BJ (cell line): ENCODE results near the gene CFAP161. TPM values are rescaled to one million over a fixed set of nuclear protein-coding genes. Genes with fewer than 3 reads are reported as not detected.

Experiments
- CTCF ChIA-PET: fragments of 350-600 bp; formaldehyde crosslinking; extraction: SDS; loops from one replicate; lab custom pipeline; 2021; ENCODE audit warnings: antibody characterized with exemption, inconsistent platforms; lab: Yijun Ruan, JAX
- POLR2A ChIA-PET: fragments of 300-600 bp; sonication (Branson Sonifier 250); formaldehyde crosslinking; extraction: SDS; loops from one replicate; lab custom pipeline; 2021; ENCODE audit warnings: antibody characterized with exemption; lab: Charles Lee
- DNase-seq: peaks from one replicate; pipeline ENCODE4 v3.0.0-alpha.2; 2011; ENCODE audit warnings: low read depth
- H3K27me3 ChIP-seq: 2 replicates; pipeline ENCODE4 v1.6.0; 2011; ENCODE audit warnings: low read length; ENCODE audit not compliant: control insufficient read depth, insufficient read depth
- H3K36me3 ChIP-seq: 2 replicates; pipeline ENCODE4 v1.5.1; 2011; ENCODE audit warnings: low read length; ENCODE audit not compliant: control insufficient read depth, insufficient read depth
- H3K4me3 ChIP-seq: 2 replicates; pipeline ENCODE4 v1.5.1; 2011; ENCODE audit warnings: low read depth, mild to moderate bottlenecking, control low read depth, low read length
- CTCF ChIP-seq: IDR thresholded peaks from 2 replicates; pipeline ENCODE4 v1.5.1; 2011; ENCODE audit warnings: low read depth, mild to moderate bottlenecking, control low read depth, inconsistent platforms, low read length, moderate library complexity; ENCODE audit not compliant: insufficient read depth
- polyA plus RNA-seq: library from polyadenylated mRNA; depleted of rRNA; stranded (reverse); fragments of >200 nt; gene quantifications from 2 replicates; pipeline ENCODE4 v1.2.3, GENCODE V29; 2011

Gene CFAP161
- polyA plus RNA-seq, 1 experiment, result not detected

GRCh38 chr15:81105545-81105944, 28.5 kb upstream of the CFAP161 start:
- ChIA-PET CTCF (interaction anchor here (0.8 to 16.4 kb wide), 11 partner anchors 11 to 162 kb away, joined by 3 to 378 read pairs (median 6); no protein-coding TSS in a partner anchor), POLR2A (no interaction called here)
- Histone ChIP-seq H3K27me3 (peaks cover 3% of the 10 kb centered on the region; the same call in 1 of the 2 replicates), H3K4me3 (no peak overlapping the region), H3K36me3 (no peaks in the 10 kb centered on the region; the same call in 1 of the 2 replicates)
- DNase-seq, result no peak
- no peak for TF ChIP-seq CTCF

- DNase-seq, result peak; percentile 16
- Histone ChIP-seq H3K4me3 (no peak overlapping the region), H3K27me3 (peaks cover 4% of the 10 kb centered on the region; the same call in 1 of the 2 replicates), H3K36me3 (no peaks in the 10 kb centered on the region)
- ChIA-PET POLR2A (interaction anchor here (1.0 kb wide), 1 partner anchor 160 kb away, joined by 3 read pairs; no protein-coding TSS in a partner anchor), CTCF (interaction anchor here (0.7 to 16.4 kb wide), 18 partner anchors 9 to 172 kb away, joined by 3 to 378 read pairs (median 5); no protein-coding TSS in a partner anchor)
- TF ChIP-seq CTCF, result peak; percentile 72
These were observed 27.5 kb upstream of the CFAP161 start for GRCh38 chr15:81106560-81106959.

- peaks cover 4% of the 10 kb centered on the region; the same call in 1 of the 2 replicates for H3K27me3 ChIP-seq
- H3K36me3 ChIP-seq, result no peaks in the 10 kb centered on the region
- ChIA-PET CTCF (interaction anchor here (0.7 to 16.4 kb wide), 5 partner anchors 56 to 227 kb away, joined by 3 to 378 read pairs (median 11); no protein-coding TSS in a partner anchor), POLR2A (no interaction called here)
- H3K4me3 ChIP-seq, result no peak overlapping the region
- DNase-seq, result no peak
- no peak for TF ChIP-seq CTCF
These were observed 26.2 kb upstream of the CFAP161 start for GRCh38 chr15:81107889-81108288.

GRCh38 chr15:81108427-81108826, 25.6 kb upstream of the CFAP161 start:
- CTCF ChIA-PET, result interaction anchor here (0.6 to 16.4 kb wide), 8 partner anchors 48 to 227 kb away, joined by 3 to 378 read pairs (median 3); no protein-coding TSS in a partner anchor
- DNase-seq, result no peak
- POLR2A ChIA-PET, result no interaction called here

More at GRCh38 chr15:81108427-81108826, 25.6 kb upstream of the CFAP161 start:
- H3K27me3 ChIP-seq, result peaks cover 4% of the 10 kb centered on the region; the same call in 1 of the 2 replicates
- peak; percentile 59 for TF ChIP-seq CTCF
- no peaks in the 10 kb centered on the region for H3K36me3 ChIP-seq
- H3K4me3 ChIP-seq, result no peak overlapping the region
